ENCODE measurements around the gene SPATS2L.
"Not testable (repeated sequence)": the region's sequence is repeated elsewhere in the genome, so short reads cannot be mapped to it uniquely, and the experiment has no call there.

SPATS2L gene

GRCh38 chr2:200342654-200343053 is 36.2 kb downstream of the SPATS2L start:
- DNase-seq (ENCODE audit: insufficient read length) (no peak), FAIRE-seq (no peak)
- TF ChIP-seq POLR2AphosphoS5 (IDR thresholded peaks at IDR 0.05; ENCODE audit: low read depth, low read length): no peak
- TF ChIP-seq POLR2A (IDR thresholded peaks at IDR 0.05; ENCODE audit: low read depth, low read length): no peak
- no peak for TF ChIP-seq TAF1 (IDR thresholded peaks at IDR 0.05; ENCODE audit: borderline replicate concordance, low read depth, low read length)

DNA sequence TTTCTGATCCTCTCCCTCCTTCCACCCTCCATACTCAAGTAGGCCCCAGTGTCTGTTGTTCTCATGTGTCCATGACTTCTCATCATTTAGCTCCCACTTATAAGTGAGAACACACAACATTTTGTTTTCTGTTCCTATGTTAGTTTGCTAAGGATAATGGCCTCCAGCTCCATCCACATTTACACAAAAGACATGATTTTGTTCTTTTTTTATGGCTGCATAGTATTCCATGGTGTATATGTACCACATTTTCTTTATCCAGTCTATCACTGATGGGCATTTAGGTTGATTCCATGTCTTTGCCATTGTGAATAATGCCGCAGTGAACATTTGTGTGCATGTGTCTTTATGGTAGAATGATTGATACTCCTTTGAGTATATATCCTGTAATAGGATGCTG is 37.7 kb downstream of the SPATS2L start:
- FAIRE-seq; DNase-seq (ENCODE audit: insufficient read length): not testable (repeated sequence)

DNA sequence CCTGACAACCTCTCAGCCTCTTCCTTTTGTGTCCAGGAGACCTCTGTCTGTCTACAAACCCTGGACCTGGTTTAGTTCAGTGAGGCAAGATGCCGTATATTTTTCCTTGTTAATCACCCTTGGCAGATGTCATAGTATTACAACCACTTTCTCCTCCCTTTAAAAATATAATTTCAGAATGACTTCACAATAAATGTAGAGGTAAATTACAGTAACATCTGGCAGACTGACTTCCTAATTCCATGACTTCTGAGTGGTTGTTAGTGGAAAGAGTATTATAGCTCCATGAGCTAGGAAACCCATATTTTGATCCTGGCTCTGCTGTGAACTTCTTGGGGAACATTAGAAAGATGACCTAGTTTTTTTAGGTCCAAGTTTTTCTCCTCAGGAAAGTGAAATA is 39.5 kb downstream of the SPATS2L start:
- FAIRE-seq (no peak), DNase-seq (ENCODE audit: insufficient read length) (no peak)
- TF ChIP-seq POLR2A (IDR thresholded peaks at IDR 0.05; ENCODE audit: low read depth, low read length): no peak
- no peak for TF ChIP-seq TAF1 (IDR thresholded peaks at IDR 0.05; ENCODE audit: borderline replicate concordance, low read depth, low read length)
- no peak for TF ChIP-seq POLR2AphosphoS5 (IDR thresholded peaks at IDR 0.05; ENCODE audit: low read depth, low read length)

- DNase-seq (ENCODE audit: insufficient read length) (no peak), FAIRE-seq (no peak)
- no peak for TF ChIP-seq POLR2A (IDR thresholded peaks at IDR 0.05; ENCODE audit: low read depth, low read length)
- no peak for TF ChIP-seq POLR2AphosphoS5 (IDR thresholded peaks at IDR 0.05; ENCODE audit: low read depth, low read length)
Observed at GRCh38 chr2:200347301-200347700, 40.8 kb downstream of the SPATS2L start.

DNA sequence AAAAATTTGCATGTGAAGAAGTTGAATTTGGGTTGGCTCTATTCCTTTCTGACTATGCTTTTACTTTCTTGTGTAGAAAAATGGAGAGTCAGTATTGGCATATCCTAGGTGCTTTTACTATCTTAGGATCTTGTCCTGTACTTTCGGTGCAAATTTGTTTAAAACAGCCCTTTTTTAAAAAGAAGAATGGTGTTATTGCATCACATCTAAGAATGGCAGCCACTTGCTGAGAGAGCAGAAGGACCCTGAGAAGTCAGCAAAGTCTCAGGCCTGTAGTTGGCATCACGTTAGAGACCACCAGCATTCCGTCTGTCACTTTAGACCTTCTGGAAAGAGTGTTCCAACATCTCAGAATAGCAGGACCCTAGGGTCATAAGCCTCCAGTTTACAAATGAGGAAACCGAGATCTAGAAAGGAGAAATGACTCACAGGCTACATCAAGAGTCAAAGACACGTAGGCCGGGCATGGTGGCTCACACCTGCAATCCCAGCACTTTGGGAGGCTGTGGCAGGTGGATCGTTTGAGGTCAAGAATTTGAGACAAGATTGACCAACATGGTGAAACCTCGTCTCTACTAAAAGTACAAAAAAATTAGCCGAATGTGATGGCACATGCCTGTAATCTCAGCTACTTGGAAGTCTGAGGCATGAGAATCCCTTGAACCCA is 42.5 kb downstream of the SPATS2L start:
- no peak for TF ChIP-seq POLR2AphosphoS5 (IDR thresholded peaks at IDR 0.05; ENCODE audit: low read depth, low read length)
- TF ChIP-seq TAF1 (IDR thresholded peaks at IDR 0.05; ENCODE audit: borderline replicate concordance, low read depth, low read length): no peak
- no peak for TF ChIP-seq POLR2A (IDR thresholded peaks at IDR 0.05; ENCODE audit: low read depth, low read length)
- FAIRE-seq (no peak), DNase-seq (ENCODE audit: insufficient read length) (no peak)

DNA sequence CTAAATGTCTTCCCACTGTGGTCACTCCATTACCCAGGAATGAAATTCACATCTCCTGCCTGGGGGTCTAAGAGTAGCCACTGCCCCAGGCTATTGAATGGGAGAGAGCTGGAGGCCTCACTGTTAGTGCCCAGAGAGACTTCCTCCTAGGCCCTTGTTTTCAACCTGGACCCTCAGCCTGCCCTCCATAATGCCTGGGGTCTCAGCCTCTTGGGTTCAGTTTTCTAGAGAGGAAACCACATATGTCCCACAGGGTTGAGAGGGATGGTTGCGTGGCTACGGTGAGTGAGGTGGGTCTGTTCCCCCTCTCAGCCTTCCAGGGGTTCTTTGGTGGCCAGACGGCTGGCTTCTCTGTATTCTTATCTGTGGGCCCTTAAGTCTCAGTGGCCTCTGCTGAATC is 43.4 kb downstream of the SPATS2L start:
- TF ChIP-seq TAF1 (IDR thresholded peaks at IDR 0.05; ENCODE audit: borderline replicate concordance, low read depth, low read length): no peak
- TF ChIP-seq POLR2AphosphoS5 (IDR thresholded peaks at IDR 0.05; ENCODE audit: low read depth, low read length): no peak
- TF ChIP-seq POLR2A (IDR thresholded peaks at IDR 0.05; ENCODE audit: low read depth, low read length): no peak
- no peak for FAIRE-seq
- no peak for DNase-seq (ENCODE audit: insufficient read length)

DNA sequence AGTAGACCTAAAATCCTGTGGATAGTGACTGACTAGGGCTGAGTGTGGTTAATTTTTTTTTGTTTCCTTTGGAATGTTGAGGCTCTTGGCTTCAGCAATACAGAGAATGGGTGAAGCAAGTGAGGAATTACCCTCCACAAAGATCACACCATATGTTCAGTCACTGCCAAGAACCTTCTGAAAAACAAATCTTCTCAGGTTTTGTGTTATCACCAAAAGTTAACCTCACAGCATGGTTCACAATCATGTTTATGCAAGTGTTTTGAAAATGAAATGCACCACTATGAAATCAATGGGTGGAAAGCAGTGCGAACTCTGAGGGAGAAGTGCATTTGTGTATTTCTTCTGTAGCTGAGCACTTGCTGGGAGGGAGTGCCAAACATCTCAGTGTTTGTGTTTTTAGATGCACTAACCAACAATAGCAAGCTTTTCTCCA is 44.4 kb downstream of the SPATS2L start:
- no peak for TF ChIP-seq TAF1 (IDR thresholded peaks at IDR 0.05; ENCODE audit: borderline replicate concordance, low read depth, low read length)
- no peak for TF ChIP-seq POLR2A (IDR thresholded peaks at IDR 0.05; ENCODE audit: low read depth, low read length)
- no peak for TF ChIP-seq POLR2AphosphoS5 (IDR thresholded peaks at IDR 0.05; ENCODE audit: low read depth, low read length)
- DNase-seq (ENCODE audit: insufficient read length) (no peak), FAIRE-seq (no peak)

DNA sequence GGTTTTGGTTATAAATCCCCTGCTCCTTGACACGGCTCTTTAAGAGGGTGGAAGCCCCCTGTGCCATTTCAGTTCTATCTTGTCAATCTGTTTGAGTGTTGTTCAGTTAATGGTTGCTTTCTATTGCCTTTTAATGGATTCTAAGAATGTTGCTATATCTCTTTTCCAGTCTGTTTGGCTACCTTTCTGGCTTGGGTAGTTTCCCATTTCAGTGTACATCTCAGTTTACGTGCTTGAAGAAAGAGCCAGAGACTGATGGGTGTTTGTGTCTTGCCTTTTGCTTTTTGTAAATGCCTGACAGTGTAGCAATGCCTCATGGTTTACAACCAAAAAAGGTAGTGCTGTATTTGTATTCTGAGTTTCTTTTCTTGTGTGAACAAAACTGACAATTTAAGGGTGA is 45.3 kb downstream of the SPATS2L start:
- TF ChIP-seq POLR2AphosphoS5 (IDR thresholded peaks at IDR 0.05; ENCODE audit: low read depth, low read length) (no peak), POLR2A (IDR thresholded peaks at IDR 0.05; ENCODE audit: low read depth, low read length) (no peak), TAF1 (IDR thresholded peaks at IDR 0.05; ENCODE audit: borderline replicate concordance, low read depth, low read length) (no peak)
- no peak for FAIRE-seq
- DNase-seq (ENCODE audit: insufficient read length): no peak

DNA sequence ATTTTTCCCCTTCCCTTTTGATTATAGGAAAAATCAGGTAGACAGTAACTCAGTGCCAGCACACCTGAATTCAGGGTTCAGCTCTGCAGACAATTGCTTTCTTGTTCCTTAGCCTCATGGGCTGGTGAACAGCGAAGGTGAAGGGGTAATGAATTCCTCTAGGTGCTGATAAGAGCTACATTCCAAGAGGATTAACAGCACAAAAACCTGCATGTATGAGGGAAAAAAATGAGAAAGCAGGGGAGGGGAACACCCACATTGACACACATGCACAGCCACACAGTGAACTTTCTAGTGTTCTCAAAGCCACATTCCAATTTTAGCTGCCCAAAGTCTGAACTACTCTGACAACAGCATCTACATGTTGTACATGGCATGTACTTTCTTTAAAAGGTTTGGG is 46.1 kb downstream of the SPATS2L start:
- FAIRE-seq (no peak), DNase-seq (ENCODE audit: insufficient read length) (no peak)
- TF ChIP-seq POLR2A (IDR thresholded peaks at IDR 0.05; ENCODE audit: low read depth, low read length) (no peak), TAF1 (IDR thresholded peaks at IDR 0.05; ENCODE audit: borderline replicate concordance, low read depth, low read length) (no peak), POLR2AphosphoS5 (IDR thresholded peaks at IDR 0.05; ENCODE audit: low read depth, low read length) (no peak)

GRCh38 chr2:200353120-200353519 is 46.6 kb downstream of the SPATS2L start:
- no peak for DNase-seq (ENCODE audit: insufficient read length)
- no peak for TF ChIP-seq TAF1 (IDR thresholded peaks at IDR 0.05; ENCODE audit: borderline replicate concordance, low read depth, low read length)
- TF ChIP-seq POLR2A (IDR thresholded peaks at IDR 0.05; ENCODE audit: low read depth, low read length): no peak
- TF ChIP-seq POLR2AphosphoS5 (IDR thresholded peaks at IDR 0.05; ENCODE audit: low read depth, low read length): no peak
- FAIRE-seq: no peak

DNA sequence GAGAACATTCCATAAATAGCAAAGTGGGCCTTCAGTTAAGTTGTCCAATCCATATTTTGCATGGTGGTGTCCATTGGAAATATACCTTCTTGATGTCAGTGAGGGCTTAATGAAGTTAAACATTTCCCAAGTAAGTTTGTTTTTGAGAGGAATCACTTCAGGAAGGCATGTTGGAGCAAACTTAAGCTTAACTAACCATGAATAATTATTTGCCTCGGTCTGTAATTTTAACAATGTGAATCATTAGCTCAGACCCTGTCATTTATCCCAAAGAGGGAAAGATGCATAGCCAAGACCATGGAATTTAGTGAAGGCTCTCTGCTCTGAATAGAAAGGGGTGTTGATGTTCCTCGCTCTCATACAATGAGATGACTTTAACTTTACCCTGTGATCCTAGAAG is 47.4 kb downstream of the SPATS2L start:
- TF ChIP-seq TAF1 (IDR thresholded peaks at IDR 0.05; ENCODE audit: borderline replicate concordance, low read depth, low read length): no peak
- no peak for TF ChIP-seq POLR2AphosphoS5 (IDR thresholded peaks at IDR 0.05; ENCODE audit: low read depth, low read length)
- no peak for TF ChIP-seq POLR2A (IDR thresholded peaks at IDR 0.05; ENCODE audit: low read depth, low read length)
- FAIRE-seq (no peak), DNase-seq (ENCODE audit: insufficient read length) (no peak)

- TF ChIP-seq TAF1 (IDR thresholded peaks at IDR 0.05; ENCODE audit: borderline replicate concordance, low read depth, low read length) (no peak), POLR2A (IDR thresholded peaks at IDR 0.05; ENCODE audit: low read depth, low read length) (no peak), POLR2AphosphoS5 (IDR thresholded peaks at IDR 0.05; ENCODE audit: low read depth, low read length) (no peak)
- DNase-seq (ENCODE audit: insufficient read length) (no peak), FAIRE-seq (no peak)
Observed at GRCh38 chr2:200354833-200355751, 48.6 kb downstream of the SPATS2L start.

All from GM12892 (cell line).